Posterior vena cava (tissue), 2 donors: ENCODE results near the gene PDE3B. TPM values are rescaled to one million over a fixed set of nuclear protein-coding genes. Genes with fewer than 3 reads are reported as not detected.
"Not testable (repeated sequence)": the region's sequence is repeated elsewhere in the genome, so short reads cannot be mapped to it uniquely, and the experiment has no call there.

Source experiments
- DNase-seq: peaks from one replicate; pipeline ENCODE4 v3.0.0-alpha.2; 2020; ENCODE audit warnings: low spot score
- intact Hi-C, 2 donors: fragments of 100-400 bp; cut with DNase I; formaldehyde crosslinking; loops; one replicate each; pipeline versions ENCODE4 v1.14.1 to v1.14.2; 2022 to 2023
- total RNA-seq, 2 donors: library from RNA; stranded (reverse); fragmentation: NEBNext Ultra II Directional; extraction: Animal tissue kit (Norgen Biotek cat#: 25700); gene quantifications; one replicate each; pipeline ENCODE4 v1.2.1, GENCODE V29; 2021
- donor health status: DM: yes; HTN: yes; CAD: no.
- donor health status: DM: yes; HTN: yes; CAD: no.

PDE3B gene
- total RNA-seq, 2 donors from 2014 or later: 2.1 to 2.8 TPM

- intact Hi-C loops: no loop called here
- no peak for DNase-seq
Observed at GRCh38 chr11:14855890-14856289, 212.3 kb downstream of the PDE3B start.

GRCh38 chr11:14857621-14858020 is 214.0 kb downstream of the PDE3B start:
- no peak for DNase-seq
- intact Hi-C loops: no loop called here

GRCh38 chr11:14858404-14858803 is 214.8 kb downstream of the PDE3B start:
- intact Hi-C loops: no loop called here
- no peak for DNase-seq

- DNase-seq: no peak
- intact Hi-C loops: no loop called here
Observed at GRCh38 chr11:14860511-14860910, 216.9 kb downstream of the PDE3B start.

- intact Hi-C loops: no loop called here
- no peak for DNase-seq
Observed at GRCh38 chr11:14861680-14862079, 218.1 kb downstream of the PDE3B start.

GRCh38 chr11:14863775-14864174 is 220.2 kb downstream of the PDE3B start:
- intact Hi-C loops, DNase-seq: not testable (repeated sequence)

- intact Hi-C loops: no loop called here
- DNase-seq: no peak
Observed at GRCh38 chr11:14872032-14872431, 228.4 kb downstream of the PDE3B start.

GRCh38 chr11:14873632-14874031 is 230.0 kb downstream of the PDE3B start:
- intact Hi-C loops: no loop called here
- no peak for DNase-seq

- DNase-seq: no peak
- intact Hi-C loops: no loop called here
Observed at GRCh38 chr11:14875163-14875562, 231.6 kb downstream of the PDE3B start.

- DNase-seq: no peak
- intact Hi-C loops: no loop called here
Observed at GRCh38 chr11:14881576-14882193, 238.1 kb downstream of the PDE3B start.

GRCh38 chr11:14882196-14882595 is 238.6 kb downstream of the PDE3B start:
- intact Hi-C loops: no loop called here
- no peak for DNase-seq

GRCh38 chr11:14883683-14884082 is 240.1 kb downstream of the PDE3B start:
- intact Hi-C loops, DNase-seq: not testable (repeated sequence)

GRCh38 chr11:14884667-14885273 is 241.2 kb downstream of the PDE3B start:
- no peak for DNase-seq
- intact Hi-C loops: no loop called here

- DNase-seq: no peak
- intact Hi-C loops: no loop called here
Observed at GRCh38 chr11:14886513-14886912, 242.9 kb downstream of the PDE3B start.

- intact Hi-C loops: no loop called here
- peak; percentile 95 for DNase-seq
Observed at GRCh38 chr11:14891143-14892035, 247.8 kb downstream of the PDE3B start.

GRCh38 chr11:14892036-14892556 is 248.5 kb downstream of the PDE3B start, which contains the start of gene CYP2R1:
Gene CYP2R1, minus strand, starts transcription at chr11:14892231. Its CDS starts 26 bp downstream, at chr11:14892205.
- peak; percentile 98 for DNase-seq
- intact Hi-C loops: no loop called here

GRCh38 chr11:14892577-14892976 is 249.0 kb downstream of the PDE3B start:
- no peak for DNase-seq
- intact Hi-C loops: no loop called here

GRCh38 chr11:14894657-14895598 is 251.3 kb downstream of the PDE3B start:
- intact Hi-C loops: no loop called here
- peak; percentile 81 for DNase-seq

- intact Hi-C loops: no loop called here
- DNase-seq: no peak
Observed at GRCh38 chr11:14898355-14898754, 254.8 kb downstream of the PDE3B start.
